Daoy (cell line): ENCODE measurements around the gene OXTR. TPM values are rescaled to one million over a fixed set of nuclear protein-coding genes. Genes with fewer than 3 reads are reported as not detected.

Source experiments
- DNase-seq: peaks from one replicate; pipeline ENCODE4 v3.0.0-alpha.2; 2015; ENCODE audit warnings: low read depth
- total RNA-seq: library from RNA; depleted of rRNA; stranded (reverse); fragments of >200 nt; shearing (Covaris generic); gene quantifications from 2 replicates; pipeline ENCODE4 v1.2.3, GENCODE V29; 2014

OXTR gene
- total RNA-seq, 1 experiment from 2014 or later: 0.63 TPM

- DNase-seq: no peak
Measured at GRCh38 chr3:8767667-8768363, 1.6 kb downstream of the OXTR start.

- no peak for DNase-seq
Measured at GRCh38 chr3:8767256-8767666, 2.2 kb downstream of the OXTR start.

DNA sequence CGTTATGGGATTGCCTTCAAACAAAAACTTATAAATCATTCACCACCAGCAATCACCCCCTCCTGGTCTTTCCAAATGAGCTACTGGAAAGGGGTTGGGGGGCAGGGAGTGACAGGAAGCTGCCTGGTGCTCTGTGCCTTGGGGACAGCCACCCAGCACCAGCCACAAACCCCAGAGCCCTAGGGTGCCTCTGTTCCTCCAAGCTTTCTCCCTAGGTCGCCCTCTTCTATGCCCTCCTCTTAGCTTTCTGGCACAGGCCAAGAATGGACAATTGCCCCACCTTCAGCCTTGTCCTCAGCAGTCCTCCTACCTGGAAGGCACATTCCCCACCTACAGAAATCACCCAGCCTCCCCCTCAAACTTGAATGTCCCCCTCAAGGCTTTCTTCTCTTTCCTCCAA, 3.3 kb downstream of the OXTR start:
- DNase-seq: no peak

DNA sequence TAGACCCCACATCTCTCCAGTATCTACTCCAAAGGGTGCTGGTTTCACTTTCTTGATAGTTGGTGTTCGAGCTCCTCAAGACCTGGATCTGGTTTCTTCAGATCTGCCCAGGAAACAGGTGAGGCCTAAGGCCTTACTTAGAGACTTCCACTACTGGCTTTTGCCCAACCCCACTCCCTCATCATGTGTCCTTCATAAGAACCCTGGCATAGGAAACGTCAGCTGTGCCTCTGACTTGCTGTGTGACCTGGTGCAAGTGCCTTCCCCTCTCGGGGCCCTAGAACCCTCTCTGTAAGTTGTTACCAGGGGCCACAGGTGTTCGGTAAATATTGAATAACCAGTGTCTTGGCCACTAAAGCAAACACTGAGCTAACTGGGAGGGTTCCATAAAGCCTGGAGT, 3.9 kb downstream of the OXTR start:
- no peak for DNase-seq

DNA sequence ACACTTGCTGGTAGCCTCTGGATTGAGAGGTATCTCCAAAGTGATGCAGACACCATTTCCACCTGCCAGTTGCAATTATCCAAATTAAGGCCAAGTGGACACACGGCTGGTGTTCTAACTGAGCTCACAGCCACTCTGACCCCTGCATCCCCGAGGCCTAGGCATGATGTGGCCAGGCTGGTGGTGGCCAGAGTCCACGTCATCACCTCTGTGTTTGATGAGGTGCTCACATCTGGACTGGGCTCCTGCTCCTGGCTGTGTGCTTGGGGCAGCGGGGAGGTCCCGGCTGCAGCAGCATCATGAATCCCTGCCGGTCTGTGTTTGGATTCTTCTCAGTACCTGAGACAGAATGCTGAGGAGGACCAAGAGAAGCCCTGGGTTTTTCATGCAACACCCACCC, 4.9 kb downstream of the OXTR start:
- DNase-seq: no peak

- no peak for DNase-seq
Measured at GRCh38 chr3:8762607-8763377, 6.6 kb downstream of the OXTR start.

DNA sequence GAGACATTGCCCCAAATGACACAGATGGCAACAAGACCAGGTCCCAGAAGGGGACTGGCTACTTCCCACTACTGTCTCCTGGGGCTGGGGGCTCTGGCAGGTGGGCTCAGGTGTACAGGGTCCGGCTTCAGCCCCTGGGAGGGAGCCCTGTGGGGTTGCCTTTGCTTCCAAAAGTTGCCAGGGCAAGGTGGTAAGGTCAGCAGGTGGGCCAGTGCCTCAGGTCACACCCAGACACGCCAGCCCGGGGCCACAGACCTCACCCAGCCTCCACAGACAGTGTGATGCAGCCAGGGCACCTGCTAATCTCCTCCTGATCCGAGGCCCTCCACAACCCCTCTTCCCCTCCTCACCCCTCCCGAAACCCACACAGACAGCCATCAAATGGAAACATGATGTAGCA, 7.5 kb downstream of the OXTR start:
- DNase-seq: no peak

- no peak for DNase-seq
Measured at GRCh38 chr3:8760506-8760905, 8.9 kb downstream of the OXTR start.

GRCh38 chr3:8760091-8760490, 9.3 kb downstream of the OXTR start:
- DNase-seq: no peak

- peak; percentile 54 for DNase-seq
Measured at GRCh38 chr3:8759038-8759707, 10.2 kb downstream of the OXTR start.

DNA sequence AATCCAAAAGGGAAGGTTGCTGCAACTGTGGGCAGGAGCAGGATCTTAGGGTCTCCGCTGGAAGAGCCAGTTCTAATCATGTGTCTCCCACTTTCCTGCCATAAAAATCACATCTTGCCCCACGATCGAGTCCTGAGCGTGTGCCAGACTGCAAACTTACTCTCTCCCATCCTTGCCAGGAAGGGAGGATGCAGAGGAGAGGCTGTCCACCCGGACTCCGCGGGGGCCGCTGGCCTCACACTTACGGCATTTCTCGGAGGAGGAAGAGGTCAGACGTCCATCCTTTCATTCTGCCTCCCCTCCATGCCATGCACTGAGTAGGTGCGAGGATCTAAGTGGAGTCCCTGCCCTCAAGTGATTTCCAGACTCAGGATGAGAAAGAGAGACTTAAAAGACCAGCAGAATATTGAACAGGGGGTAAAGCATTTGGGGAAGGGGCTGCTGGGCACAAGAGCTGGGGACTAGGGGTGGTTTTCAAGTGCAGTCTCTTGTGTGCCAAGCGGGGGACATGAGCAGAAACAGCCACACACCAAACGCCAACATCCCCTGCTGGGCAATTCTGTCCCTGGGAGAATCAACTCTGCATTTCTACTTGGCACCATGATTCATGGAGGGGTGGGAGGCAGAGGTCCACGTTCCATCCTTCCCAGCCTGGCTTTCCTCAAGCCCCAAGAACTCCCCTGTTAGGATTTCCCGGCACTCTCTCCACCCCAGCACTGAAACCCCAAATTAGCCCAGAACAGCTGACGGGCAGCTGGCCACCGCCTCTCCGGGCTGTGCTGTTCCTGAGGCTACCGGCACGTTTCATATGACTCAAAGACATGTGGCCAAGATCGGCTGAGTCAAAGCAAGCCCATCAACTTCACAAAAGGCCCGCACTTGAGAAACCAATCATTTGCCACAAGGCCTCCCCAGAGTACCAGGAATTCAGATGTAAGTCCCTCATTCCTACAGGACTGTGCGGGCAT, 11.6 kb downstream of the OXTR start:
- peak; percentile 86 for DNase-seq

DNA sequence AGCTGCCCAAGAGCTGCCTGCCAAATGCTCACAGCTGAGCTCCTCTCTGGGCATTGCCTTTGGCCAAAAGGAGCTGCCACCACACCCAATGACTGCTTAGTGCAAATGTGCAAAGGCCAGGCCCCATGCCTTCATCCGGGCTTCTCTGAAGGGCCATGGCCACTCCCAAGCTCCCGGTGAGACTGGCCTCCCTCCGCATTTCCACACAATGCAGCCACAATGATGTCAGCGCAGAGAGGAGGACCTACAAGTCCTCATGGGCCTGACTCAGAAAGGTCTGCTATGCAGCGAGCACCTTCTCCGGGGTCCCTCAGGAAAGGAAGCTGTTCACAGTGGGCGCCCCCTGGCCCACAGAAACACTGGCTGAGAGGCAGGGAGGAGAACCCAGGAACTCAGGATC, 12.7 kb downstream of the OXTR start:
- no peak for DNase-seq

DNA sequence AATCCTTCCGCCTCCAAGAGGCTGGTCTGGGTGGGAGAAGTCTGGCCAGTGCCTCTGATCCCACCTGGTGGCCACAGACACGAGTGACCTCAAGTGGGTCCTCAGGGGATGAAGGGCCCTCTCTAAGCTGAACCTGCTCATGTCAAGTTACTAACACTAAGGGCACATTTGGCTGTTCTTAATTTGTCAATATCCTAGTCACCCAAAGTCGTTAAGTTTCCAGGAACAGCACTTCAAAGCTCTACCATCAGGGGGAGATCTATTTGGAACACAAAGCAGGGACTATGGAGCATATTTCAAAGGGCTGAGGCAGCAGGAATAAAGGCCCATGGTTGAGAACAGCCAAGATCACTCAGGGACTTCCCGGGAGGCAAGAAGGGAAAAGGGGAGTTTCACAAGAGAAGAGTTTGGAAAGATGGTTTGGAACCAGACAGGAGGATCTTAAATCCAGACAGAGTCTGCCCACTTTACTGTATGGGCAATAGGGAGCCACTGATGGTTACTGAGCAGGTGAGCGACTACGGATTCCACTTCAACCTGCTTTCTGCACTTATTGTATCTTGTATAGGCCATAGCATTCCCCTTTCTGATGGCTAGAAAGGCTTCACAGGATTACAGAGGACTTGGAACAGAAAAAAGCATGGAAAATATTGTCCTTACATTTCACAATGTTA, 13.7 kb downstream of the OXTR start:
- DNase-seq: no peak

DNA sequence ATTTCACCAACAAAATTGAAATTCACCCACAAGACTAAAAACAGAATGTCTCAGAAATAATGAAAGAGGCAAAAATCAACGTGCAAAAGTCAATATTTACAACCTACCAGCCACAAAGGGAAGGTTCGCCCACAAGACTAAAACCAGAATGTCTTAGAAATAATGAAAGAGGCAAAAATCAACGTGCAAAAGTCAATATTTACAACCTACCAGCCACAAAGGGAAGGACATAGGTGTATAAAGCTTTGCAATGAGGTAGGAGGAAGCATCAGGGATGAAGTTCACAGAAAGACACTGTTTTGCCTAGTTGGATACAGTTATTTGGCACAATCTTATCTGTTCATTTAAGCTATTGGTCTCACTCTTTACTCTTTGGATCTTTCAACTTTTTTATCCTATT, 14.3 kb downstream of the OXTR start:
- DNase-seq: no peak

GRCh38 chr3:8752832-8753231, 16.6 kb downstream of the OXTR start:
- no peak for DNase-seq

- DNase-seq: no peak
Measured at GRCh38 chr3:8749316-8749715, 20.1 kb downstream of the OXTR start.

GRCh38 chr3:8746780-8747345, 22.6 kb downstream of the OXTR start:
- DNase-seq: peak; percentile 35

DNA sequence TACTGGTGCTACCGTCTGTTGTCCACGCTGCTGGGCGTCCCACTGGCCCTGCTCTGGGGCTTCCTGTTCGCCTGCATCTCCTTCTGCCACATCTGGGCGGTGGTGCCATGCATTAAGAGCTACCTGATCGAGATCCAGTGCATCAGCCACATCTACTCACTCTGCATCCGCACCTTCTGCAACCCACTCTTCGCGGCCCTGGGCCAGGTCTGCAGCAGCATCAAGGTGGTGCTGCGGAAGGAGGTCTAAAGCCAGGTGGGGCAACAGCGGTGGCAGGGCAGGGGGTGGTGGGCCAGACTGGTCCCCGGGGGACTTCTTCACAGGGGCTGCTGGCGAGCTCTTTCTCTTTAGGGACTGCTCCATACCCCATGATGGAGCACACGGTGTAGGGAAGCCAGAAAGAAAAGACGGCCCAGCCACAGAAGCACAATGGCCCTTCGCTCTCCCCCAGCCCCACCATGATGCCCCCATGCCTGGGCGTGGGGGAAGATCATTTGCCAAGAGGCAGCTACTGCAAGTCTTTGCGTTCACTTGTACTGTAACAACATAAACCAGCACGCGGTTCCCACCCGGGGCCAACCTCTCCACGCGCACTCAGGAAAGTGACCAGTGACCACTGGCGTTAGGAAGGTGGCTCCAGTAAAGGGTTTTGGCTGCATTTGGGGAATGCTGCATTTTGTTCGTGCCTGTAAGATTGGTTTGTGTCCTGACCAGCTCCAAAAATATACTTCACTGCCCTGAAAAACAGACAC, 23.6 kb downstream of the OXTR start:
- no peak for DNase-seq

DNA sequence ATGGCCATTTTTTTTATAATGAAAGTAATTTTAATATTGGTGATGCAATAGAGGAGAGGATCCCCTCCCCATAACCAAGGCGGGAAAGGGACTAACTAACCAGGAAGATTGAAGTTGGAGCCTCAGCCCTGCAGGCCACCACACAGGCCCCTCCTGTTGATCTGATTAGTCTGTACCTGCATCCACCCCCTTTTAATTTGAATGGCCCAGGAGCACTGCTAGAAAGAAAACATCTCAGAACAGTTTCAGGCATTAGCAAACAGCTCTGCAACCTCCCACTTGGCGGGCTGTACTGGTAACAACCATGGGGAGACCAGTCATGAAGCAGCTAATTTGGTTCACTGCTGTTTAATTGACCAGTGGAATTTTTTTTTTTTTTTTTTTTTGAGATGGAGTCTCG, 25.5 kb downstream of the OXTR start:
- DNase-seq: no peak

DNA sequence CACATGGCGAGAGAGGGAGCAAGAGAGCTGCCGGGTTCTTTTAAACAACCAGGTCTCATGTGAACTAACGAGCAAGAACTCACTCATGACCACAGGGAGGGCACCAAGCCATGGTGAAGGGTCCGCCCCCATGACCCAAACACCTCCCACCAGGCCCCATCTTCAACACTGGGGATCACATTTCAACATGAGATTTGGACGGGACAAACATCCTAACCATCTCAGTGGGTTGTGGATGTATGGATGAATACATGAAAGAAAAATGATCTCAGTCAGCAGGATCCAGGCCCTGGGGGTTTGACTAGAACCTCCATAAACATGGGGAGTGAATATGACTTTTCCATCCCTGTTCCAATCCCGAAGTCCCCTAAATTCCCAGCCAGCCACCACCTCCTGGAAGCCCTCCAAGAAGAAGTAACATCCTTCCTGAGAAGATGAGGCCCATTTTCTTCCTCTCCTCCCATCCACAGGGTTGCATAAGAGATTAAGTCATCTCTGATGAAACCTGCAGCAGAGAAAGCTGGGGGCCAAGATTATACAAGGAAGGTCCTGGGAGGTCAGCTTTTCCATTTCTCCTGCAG, 26.3 kb downstream of the OXTR start:
- peak; percentile 63 for DNase-seq
